WTC11 (cell line): ENCODE results near the gene INF2. TPM values are rescaled to one million over a fixed set of nuclear protein-coding genes. Genes with fewer than 3 reads are reported as not detected.

ENCODE experiments used
- ATAC-seq: fragments of 200-7000 bp; cut with Tn5 transposase; 2 replicates; pipeline ENCODE4 v1.10.0; 2021; ENCODE audit warnings: mild to moderate bottlenecking, moderate library complexity
- CTCF ChIA-PET: fragments of 300-600 bp; sonication (Branson Sonifier 250); formaldehyde crosslinking; loops from one replicate; lab custom pipeline; 2021; ENCODE audit warnings: antibody characterized with exemption; lab: Charles Lee
- POLR2A ChIA-PET: fragments of 350-600 bp; sonication (Branson Sonifier 250); formaldehyde crosslinking; loops from one replicate; lab custom pipeline; 2021; ENCODE audit warnings: antibody characterized with exemption; lab: Charles Lee
- DNase-seq: peaks from one replicate; pipeline ENCODE4 v3.0.0; 2021; ENCODE audit warnings: low spot score
- H3K27ac Mint-ChIP-seq: 2 replicates; pipeline ENCODE4 v1.8.0; 2021; ENCODE audit warnings: mixed read lengths
- H3K27me3 Mint-ChIP-seq: 2 replicates; pipeline ENCODE4 v1.8.0; 2021; ENCODE audit warnings: low read depth, mild to moderate bottlenecking, moderate library complexity, mixed read lengths
- H3K36me3 Mint-ChIP-seq: 2 replicates; pipeline ENCODE4 v1.8.0; 2021; ENCODE audit warnings: mixed read lengths
- H3K4me1 Mint-ChIP-seq: 2 replicates; pipeline ENCODE4 v1.8.0; 2022; ENCODE audit warnings: mixed read lengths
- H3K4me3 Mint-ChIP-seq: 2 replicates; pipeline ENCODE4 v1.8.0; 2021; ENCODE audit warnings: mild to moderate bottlenecking, moderate library complexity, mixed read lengths
- H3K9me3 Mint-ChIP-seq: 2 replicates; pipeline ENCODE4 v1.8.0; 2021; ENCODE audit warnings: mixed read lengths
- ELF4 ChIP-seq: sonication (generic); formaldehyde crosslinking; IDR thresholded peaks from 2 replicates; pipeline ENCODE4 v1.8.1; 2022; ENCODE audit warnings: low read depth, mild to moderate bottlenecking, moderate library complexity, missing genetic modification reagents
- GTF2I ChIP-seq: fragments of 250-450 bp; sonication (Bioruptor Pico); conservative IDR thresholded peaks from 2 replicates; pipeline ENCODE4 v1.4.0; 2021; ENCODE audit warnings: mild to moderate bottlenecking
- HMGA2 ChIP-seq: fragments of 250-450 bp; sonication (Bioruptor Pico); IDR thresholded peaks from 2 replicates; pipeline ENCODE4 v1.4.0; 2021; ENCODE audit warnings: mild to moderate bottlenecking, moderate library complexity
- IRF2 ChIP-seq: sonication (generic); formaldehyde crosslinking; IDR thresholded peaks from 2 replicates; pipeline ENCODE4 v1.8.0; 2022; ENCODE audit warnings: low read depth, missing genetic modification reagents, borderline replicate concordance
- MYBL2 ChIP-seq: sonication (generic); formaldehyde crosslinking; IDR thresholded peaks from 2 replicates; pipeline ENCODE4 v1.8.1; 2023; ENCODE audit warnings: mild to moderate bottlenecking, moderate library complexity, missing genetic modification reagents
- NFATC4 ChIP-seq: fragments of 250-450 bp; sonication (Bioruptor Pico); IDR thresholded peaks from 2 replicates; pipeline ENCODE4 v1.9.0; 2021; ENCODE audit warnings: mild to moderate bottlenecking
- TEAD1 ChIP-seq: sonication (generic); formaldehyde crosslinking; IDR thresholded peaks from 2 replicates; pipeline ENCODE4 v1.8.0; 2022; ENCODE audit warnings: mild to moderate bottlenecking, missing genetic modification reagents
- TEAD4 ChIP-seq: sonication (generic); formaldehyde crosslinking; IDR thresholded peaks from 2 replicates; pipeline ENCODE4 v1.8.0; 2022; ENCODE audit warnings: mild to moderate bottlenecking, missing genetic modification reagents
- ZBTB21 ChIP-seq: sonication (generic); formaldehyde crosslinking; IDR thresholded peaks from 2 replicates; pipeline ENCODE4 v1.8.1; 2023; ENCODE audit warnings: mild to moderate bottlenecking, missing genetic modification reagents, borderline replicate concordance
- ZNF121 ChIP-seq: sonication (generic); formaldehyde crosslinking; IDR thresholded peaks from 2 replicates; pipeline ENCODE4 v1.8.0; 2023; ENCODE audit warnings: missing genetic modification reagents
- total RNA-seq: library from RNA; stranded (reverse); gene quantifications from 3 replicates; pipeline ENCODE4 v1.2.3, GENCODE V29; 2021
- TF ChIP-seq, protein P1 (sequence below): sonication (generic); formaldehyde crosslinking; IDR thresholded peaks from 2 replicates; pipeline ENCODE4 v1.8.0; 2022; ENCODE audit warnings: mild to moderate bottlenecking, missing genetic modification reagents
- TF ChIP-seq, protein P2 (sequence below): sonication (generic); formaldehyde crosslinking; IDR thresholded peaks from 2 replicates; pipeline ENCODE4 v1.8.1; 2023; ENCODE audit warnings: mild to moderate bottlenecking, missing genetic modification reagents, moderate library complexity
- TF ChIP-seq, protein P3 (sequence below): sonication (generic); formaldehyde crosslinking; IDR thresholded peaks from 2 replicates; pipeline ENCODE4 v1.8.0; 2022; ENCODE audit warnings: mild to moderate bottlenecking, missing genetic modification reagents
- TF ChIP-seq, protein P4 (sequence below): sonication (generic); formaldehyde crosslinking; IDR thresholded peaks from 2 replicates; pipeline ENCODE4 v1.8.1; 2022; ENCODE audit warnings: low read depth, missing genetic modification reagents, borderline replicate concordance
- TF ChIP-seq, protein P5 (sequence below): sonication (generic); formaldehyde crosslinking; conservative IDR thresholded peaks from 2 replicates; pipeline ENCODE4 v1.8.1; 2022; ENCODE audit warnings: mild to moderate bottlenecking, missing genetic modification reagents
- TF ChIP-seq, protein P6 (sequence below): sonication (generic); formaldehyde crosslinking; IDR thresholded peaks from 2 replicates; pipeline ENCODE4 v1.8.1; 2022; ENCODE audit warnings: mild to moderate bottlenecking, moderate library complexity, missing genetic modification reagents
- TF ChIP-seq, protein P7 (sequence below): fragments of 250-450 bp; sonication (Bioruptor Pico); IDR thresholded peaks from 2 replicates; pipeline ENCODE4 v1.9.0; 2021; ENCODE audit warnings: moderate library complexity, mild to moderate bottlenecking, inconsistent platforms, borderline replicate concordance
- TF ChIP-seq, protein P8 (sequence below): sonication (generic); formaldehyde crosslinking; IDR thresholded peaks from 2 replicates; pipeline ENCODE4 v1.8.1; 2023; ENCODE audit warnings: mild to moderate bottlenecking, missing genetic modification reagents
- TF ChIP-seq, protein P9 (sequence below): sonication (generic); formaldehyde crosslinking; IDR thresholded peaks from 2 replicates; pipeline ENCODE4 v1.8.1; 2023; ENCODE audit warnings: mild to moderate bottlenecking, missing genetic modification reagents, moderate library complexity

The INF2 gene
- total RNA-seq, 1 experiment from 2014 or later = 82.4 TPM

DNA sequence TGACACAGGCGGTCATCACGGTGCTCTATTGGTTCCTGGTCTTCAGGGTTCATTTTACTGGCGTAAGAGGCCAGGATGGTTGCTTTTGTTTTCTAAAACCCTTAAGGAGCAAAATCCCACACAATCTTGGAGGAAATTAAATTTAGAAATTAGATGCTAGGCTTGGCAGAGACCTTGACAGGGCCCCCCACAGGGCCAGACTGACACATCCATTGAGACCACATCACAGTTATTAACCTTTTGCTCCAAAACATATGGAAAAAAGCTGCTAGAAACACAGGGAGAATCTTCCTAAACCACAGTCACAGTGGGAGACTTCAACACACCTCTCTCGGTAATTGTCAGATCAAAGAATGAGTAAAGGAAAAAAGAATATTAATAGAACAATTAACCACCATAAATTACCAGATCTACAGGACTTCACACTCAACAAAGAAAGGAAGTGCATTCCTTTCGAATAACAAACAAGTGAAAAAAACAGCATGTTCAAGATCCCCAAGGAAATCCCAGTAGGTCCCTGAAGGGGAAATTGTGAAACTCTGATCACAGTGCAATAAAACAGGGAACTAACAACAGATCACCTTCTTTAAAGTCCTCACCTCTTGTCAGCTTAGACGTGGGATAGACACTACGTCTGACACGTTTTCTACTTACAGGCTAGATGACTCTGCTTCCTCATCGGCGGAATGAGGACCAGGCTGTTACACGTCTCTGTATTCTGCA is 44.6 kb upstream of the INF2 start (continued):
- TF ChIP-seq, protein P1, sequence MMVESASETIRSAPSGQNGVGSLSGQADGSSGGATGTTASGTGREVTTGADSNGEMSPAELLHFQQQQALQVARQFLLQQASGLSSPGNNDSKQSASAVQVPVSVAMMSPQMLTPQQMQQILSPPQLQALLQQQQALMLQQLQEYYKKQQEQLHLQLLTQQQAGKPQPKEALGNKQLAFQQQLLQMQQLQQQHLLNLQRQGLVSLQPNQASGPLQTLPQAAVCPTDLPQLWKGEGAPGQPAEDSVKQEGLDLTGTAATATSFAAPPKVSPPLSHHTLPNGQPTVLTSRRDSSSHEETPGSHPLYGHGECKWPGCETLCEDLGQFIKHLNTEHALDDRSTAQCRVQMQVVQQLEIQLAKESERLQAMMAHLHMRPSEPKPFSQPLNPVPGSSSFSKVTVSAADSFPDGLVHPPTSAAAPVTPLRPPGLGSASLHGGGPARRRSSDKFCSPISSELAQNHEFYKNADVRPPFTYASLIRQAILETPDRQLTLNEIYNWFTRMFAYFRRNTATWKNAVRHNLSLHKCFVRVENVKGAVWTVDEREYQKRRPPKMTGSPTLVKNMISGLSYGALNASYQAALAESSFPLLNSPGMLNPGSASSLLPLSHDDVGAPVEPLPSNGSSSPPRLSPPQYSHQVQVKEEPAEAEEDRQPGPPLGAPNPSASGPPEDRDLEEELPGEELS (CRISPR knock-in tag) = no peak
- TF ChIP-seq, protein P2, sequence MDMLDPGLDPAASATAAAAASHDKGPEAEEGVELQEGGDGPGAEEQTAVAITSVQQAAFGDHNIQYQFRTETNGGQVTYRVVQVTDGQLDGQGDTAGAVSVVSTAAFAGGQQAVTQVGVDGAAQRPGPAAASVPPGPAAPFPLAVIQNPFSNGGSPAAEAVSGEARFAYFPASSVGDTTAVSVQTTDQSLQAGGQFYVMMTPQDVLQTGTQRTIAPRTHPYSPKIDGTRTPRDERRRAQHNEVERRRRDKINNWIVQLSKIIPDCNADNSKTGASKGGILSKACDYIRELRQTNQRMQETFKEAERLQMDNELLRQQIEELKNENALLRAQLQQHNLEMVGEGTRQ (CRISPR knock-in tag) = no peak
- TF ChIP-seq TEAD1 (CRISPR knock-in tag) (no peak), TEAD4 (CRISPR knock-in tag) (no peak), GTF2I (no peak), ZNF121 (CRISPR knock-in tag) (no peak), ELF4 (CRISPR knock-in tag) (no peak), MYBL2 (CRISPR knock-in tag) (no peak), HMGA2 (CRISPR knock-in tag) (no peak)
- TF ChIP-seq, protein P3, sequence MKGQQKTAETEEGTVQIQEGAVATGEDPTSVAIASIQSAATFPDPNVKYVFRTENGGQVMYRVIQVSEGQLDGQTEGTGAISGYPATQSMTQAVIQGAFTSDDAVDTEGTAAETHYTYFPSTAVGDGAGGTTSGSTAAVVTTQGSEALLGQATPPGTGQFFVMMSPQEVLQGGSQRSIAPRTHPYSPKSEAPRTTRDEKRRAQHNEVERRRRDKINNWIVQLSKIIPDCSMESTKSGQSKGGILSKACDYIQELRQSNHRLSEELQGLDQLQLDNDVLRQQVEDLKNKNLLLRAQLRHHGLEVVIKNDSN = no peak
- TF ChIP-seq, protein P4, sequence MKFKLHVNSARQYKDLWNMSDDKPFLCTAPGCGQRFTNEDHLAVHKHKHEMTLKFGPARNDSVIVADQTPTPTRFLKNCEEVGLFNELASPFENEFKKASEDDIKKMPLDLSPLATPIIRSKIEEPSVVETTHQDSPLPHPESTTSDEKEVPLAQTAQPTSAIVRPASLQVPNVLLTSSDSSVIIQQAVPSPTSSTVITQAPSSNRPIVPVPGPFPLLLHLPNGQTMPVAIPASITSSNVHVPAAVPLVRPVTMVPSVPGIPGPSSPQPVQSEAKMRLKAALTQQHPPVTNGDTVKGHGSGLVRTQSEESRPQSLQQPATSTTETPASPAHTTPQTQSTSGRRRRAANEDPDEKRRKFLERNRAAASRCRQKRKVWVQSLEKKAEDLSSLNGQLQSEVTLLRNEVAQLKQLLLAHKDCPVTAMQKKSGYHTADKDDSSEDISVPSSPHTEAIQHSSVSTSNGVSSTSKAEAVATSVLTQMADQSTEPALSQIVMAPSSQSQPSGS (CRISPR knock-in tag) = no peak
- TF ChIP-seq, protein P5, sequence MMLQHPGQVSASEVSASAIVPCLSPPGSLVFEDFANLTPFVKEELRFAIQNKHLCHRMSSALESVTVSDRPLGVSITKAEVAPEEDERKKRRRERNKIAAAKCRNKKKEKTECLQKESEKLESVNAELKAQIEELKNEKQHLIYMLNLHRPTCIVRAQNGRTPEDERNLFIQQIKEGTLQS (CRISPR knock-in tag) = no peak
- TF ChIP-seq, all 79 proteins: peak for 0

DNA sequence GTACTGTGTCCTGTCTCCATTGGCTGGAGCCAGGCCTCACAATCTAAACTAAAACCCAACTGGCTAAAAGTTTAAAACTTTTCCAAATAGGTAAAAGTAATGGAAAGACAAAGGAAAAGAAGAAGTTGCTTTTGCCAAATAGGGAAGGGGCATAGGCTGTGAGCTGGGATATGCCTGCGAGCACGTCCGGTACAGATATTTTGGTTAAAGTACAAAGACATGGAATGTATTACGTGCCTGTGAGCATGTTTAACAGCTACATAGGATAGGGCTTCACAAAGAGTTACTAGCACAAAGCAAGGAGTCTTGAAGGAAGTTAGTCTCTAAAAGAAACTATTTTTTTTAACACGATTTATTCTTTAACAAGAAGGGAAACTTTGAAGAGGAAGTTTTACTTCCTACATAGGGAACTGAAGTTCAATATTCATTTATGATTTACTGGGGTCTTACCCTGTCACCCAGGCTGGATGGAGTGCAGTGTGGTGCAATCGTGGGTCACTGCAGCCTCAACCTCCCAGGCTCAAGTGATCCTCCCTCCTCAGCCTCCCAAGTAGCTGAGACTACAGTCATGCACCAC is 41.9 kb upstream of the INF2 start:
- no peak for ATAC-seq
- TF ChIP-seq, protein P3 = no peak
- TF ChIP-seq, protein P6, sequence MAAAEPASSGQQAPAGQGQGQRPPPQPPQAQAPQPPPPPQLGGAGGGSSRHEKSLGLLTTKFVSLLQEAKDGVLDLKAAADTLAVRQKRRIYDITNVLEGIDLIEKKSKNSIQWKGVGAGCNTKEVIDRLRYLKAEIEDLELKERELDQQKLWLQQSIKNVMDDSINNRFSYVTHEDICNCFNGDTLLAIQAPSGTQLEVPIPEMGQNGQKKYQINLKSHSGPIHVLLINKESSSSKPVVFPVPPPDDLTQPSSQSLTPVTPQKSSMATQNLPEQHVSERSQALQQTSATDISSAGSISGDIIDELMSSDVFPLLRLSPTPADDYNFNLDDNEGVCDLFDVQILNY = no peak
- TF ChIP-seq, protein P7, sequence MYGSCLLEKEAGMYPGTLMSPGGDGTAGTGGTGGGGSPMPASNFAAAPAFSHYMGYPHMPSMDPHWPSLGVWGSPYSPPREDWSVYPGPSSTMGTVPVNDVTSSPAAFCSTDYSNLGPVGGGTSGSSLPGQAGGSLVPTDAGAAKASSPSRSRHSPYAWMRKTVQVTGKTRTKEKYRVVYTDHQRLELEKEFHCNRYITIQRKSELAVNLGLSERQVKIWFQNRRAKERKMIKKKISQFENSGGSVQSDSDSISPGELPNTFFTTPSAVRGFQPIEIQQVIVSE (CRISPR knock-in tag) = no peak
- TF ChIP-seq NFATC4 = no peak
- TF ChIP-seq, protein P8, sequence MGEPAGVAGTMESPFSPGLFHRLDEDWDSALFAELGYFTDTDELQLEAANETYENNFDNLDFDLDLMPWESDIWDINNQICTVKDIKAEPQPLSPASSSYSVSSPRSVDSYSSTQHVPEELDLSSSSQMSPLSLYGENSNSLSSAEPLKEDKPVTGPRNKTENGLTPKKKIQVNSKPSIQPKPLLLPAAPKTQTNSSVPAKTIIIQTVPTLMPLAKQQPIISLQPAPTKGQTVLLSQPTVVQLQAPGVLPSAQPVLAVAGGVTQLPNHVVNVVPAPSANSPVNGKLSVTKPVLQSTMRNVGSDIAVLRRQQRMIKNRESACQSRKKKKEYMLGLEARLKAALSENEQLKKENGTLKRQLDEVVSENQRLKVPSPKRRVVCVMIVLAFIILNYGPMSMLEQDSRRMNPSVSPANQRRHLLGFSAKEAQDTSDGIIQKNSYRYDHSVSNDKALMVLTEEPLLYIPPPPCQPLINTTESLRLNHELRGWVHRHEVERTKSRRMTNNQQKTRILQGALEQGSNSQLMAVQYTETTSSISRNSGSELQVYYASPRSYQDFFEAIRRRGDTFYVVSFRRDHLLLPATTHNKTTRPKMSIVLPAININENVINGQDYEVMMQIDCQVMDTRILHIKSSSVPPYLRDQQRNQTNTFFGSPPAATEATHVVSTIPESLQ = no peak
- no peak for TF ChIP-seq IRF2 (CRISPR knock-in tag)
- no peak for TF ChIP-seq ZBTB21 (CRISPR knock-in tag)
- TF ChIP-seq, protein P9, sequence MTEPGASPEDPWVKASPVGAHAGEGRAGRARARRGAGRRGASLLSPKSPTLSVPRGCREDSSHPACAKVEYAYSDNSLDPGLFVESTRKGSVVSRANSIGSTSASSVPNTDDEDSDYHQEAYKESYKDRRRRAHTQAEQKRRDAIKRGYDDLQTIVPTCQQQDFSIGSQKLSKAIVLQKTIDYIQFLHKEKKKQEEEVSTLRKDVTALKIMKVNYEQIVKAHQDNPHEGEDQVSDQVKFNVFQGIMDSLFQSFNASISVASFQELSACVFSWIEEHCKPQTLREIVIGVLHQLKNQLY (CRISPR knock-in tag) = no peak
- H3K27ac Mint-ChIP-seq = no peak overlapping the region
- CTCF ChIA-PET = no interaction called here
- POLR2A ChIA-PET = no interaction called here
- H3K36me3 Mint-ChIP-seq = peaks cover 17% of the 10 kb centered on the region
- H3K4me1 Mint-ChIP-seq = peaks cover 13% of the 10 kb centered on the region
- no peak overlapping the region for H3K4me3 Mint-ChIP-seq
- no peak for DNase-seq
- peaks cover 22% of the 10 kb centered on the region for H3K9me3 Mint-ChIP-seq
- peaks cover 24% of the 10 kb centered on the region for H3K27me3 Mint-ChIP-seq
